ENCODE results near the gene CYP11A1.

- no peak for TF ChIP-seq CTCF (conservative IDR thresholded peaks at IDR 0.05)
- no peak for TF ChIP-seq ZFX (IDR thresholded peaks at IDR 0.05)
Measured at GRCh38 chr15:74338676-74339075, 28.8 kb downstream of the CYP11A1 start.
